Measurements from ENCODE around the gene CCDC170. TPM values are rescaled to one million over a fixed set of nuclear protein-coding genes. Genes with fewer than 3 reads are reported as not detected.

Gene CCDC170
- total RNA-seq, 1 donor from 2014 or later, result 0.07 TPM

DNA sequence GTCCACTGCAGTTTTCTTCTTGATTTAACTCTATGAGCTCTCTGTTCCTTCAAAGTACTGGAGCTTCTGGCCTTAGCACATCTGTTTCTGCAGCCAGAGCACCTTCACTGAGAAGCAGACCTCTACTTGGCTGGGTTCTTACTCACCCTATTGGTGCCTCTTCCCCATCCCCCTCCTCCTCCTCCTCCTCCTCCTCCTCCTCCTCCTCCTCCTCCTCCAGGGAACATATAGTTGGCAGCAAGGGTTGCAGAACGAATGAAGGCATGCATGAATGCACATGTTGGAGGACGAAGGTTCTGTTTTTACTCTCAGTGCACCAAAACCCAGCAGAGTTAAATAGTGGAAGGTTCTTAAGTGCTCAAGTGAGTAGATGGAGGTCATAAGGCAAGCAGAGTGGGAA, 172.7 kb downstream of the CCDC170 start:
- H3K36me3 ChIP-seq, result no peaks in the 10 kb centered on the region

DNA sequence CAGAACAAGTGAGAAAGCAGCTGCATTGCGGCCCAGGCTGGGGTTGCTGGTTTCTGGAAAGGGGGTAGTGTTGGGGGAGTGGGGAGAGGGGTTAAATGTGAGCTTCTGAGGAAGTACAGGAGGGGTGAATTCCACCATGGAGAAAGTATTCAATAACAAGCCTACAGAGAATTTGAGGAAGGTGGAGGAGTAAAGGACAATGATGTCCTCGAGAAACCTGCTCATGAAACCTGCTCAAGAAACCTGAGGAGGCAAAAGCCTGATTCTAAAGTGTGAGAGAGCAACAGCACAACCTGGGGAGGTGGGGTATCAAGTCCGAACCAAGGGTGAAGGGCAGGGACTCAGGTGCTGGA, 175.4 kb downstream of the CCDC170 start:
- Histone ChIP-seq H3K4me3 (no peak overlapping the region), H3K27ac (no peak overlapping the region), H3K9me3 (ENCODE audit: low read depth) (no peaks in the 10 kb centered on the region), H3K4me2 (no peak overlapping the region), H3K9ac (no peak overlapping the region), H3K27me3 (no peaks in the 10 kb centered on the region), H3K79me2 (ENCODE audit: low read depth) (no peaks in the 10 kb centered on the region), H2AFZ (replicated peaks) (no peak overlapping the region), H4K20me1 (ENCODE audit: low read depth) (no peaks in the 10 kb centered on the region), H3K36me3 (no peaks in the 10 kb centered on the region), H3K4me1 (no peaks in the 10 kb centered on the region), H3F3A (ENCODE audit: low read depth) (no peaks in the 10 kb centered on the region)
- Mint-ChIP-seq H3K4me3 (no peak overlapping the region), H3K9me3 (peaks cover 4% of the 10 kb centered on the region), H3K27me3 (ENCODE audit: insufficient read depth, low read depth) (peaks cover 6% of the 10 kb centered on the region), H3K36me3 (no peaks in the 10 kb centered on the region), H3K4me1 (no peaks in the 10 kb centered on the region), H3K27ac (no peak overlapping the region)
- no peak for DNase-seq (ENCODE audit: low spot score)
- no peak for TF ChIP-seq EZH2phosphoT487 (IDR thresholded peaks at IDR 0.05)
- TF ChIP-seq, protein P1, sequence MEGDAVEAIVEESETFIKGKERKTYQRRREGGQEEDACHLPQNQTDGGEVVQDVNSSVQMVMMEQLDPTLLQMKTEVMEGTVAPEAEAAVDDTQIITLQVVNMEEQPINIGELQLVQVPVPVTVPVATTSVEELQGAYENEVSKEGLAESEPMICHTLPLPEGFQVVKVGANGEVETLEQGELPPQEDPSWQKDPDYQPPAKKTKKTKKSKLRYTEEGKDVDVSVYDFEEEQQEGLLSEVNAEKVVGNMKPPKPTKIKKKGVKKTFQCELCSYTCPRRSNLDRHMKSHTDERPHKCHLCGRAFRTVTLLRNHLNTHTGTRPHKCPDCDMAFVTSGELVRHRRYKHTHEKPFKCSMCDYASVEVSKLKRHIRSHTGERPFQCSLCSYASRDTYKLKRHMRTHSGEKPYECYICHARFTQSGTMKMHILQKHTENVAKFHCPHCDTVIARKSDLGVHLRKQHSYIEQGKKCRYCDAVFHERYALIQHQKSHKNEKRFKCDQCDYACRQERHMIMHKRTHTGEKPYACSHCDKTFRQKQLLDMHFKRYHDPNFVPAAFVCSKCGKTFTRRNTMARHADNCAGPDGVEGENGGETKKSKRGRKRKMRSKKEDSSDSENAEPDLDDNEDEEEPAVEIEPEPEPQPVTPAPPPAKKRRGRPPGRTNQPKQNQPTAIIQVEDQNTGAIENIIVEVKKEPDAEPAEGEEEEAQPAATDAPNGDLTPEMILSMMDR (IDR thresholded peaks at IDR 0.05), result no peak
- TF ChIP-seq EZH2 (IDR thresholded peaks at IDR 0.05), result no peak

More for the DNA sequence above, 172.7 kb downstream of the CCDC170 start:
- H3K4me1 Mint-ChIP-seq, result no peaks in the 10 kb centered on the region
- H3K4me3 ChIP-seq, result no peak overlapping the region
- H3K4me1 ChIP-seq, result peaks cover 4% of the 10 kb centered on the region
- H3K4me2 ChIP-seq, result no peak overlapping the region
- H3K27ac Mint-ChIP-seq, result no peak overlapping the region
- no peaks in the 10 kb centered on the region for H3K27me3 ChIP-seq
- peaks cover 4% of the 10 kb centered on the region for H3K9me3 Mint-ChIP-seq
- H3K9ac ChIP-seq, result no peak overlapping the region
- no peak overlapping the region for H3K4me3 Mint-ChIP-seq
- no peaks in the 10 kb centered on the region for H3F3A ChIP-seq (ENCODE audit: low read depth)
- H3K9me3 ChIP-seq (ENCODE audit: low read depth), result no peaks in the 10 kb centered on the region
- H3K27me3 Mint-ChIP-seq (ENCODE audit: insufficient read depth, low read depth), result peaks cover 6% of the 10 kb centered on the region
- TF ChIP-seq EZH2phosphoT487 (IDR thresholded peaks at IDR 0.05), result no peak
- no peak for TF ChIP-seq EZH2 (IDR thresholded peaks at IDR 0.05)
- TF ChIP-seq, protein P1 (IDR thresholded peaks at IDR 0.05), result no peak
- H3K79me2 ChIP-seq (ENCODE audit: low read depth), result no peaks in the 10 kb centered on the region
- H3K27ac ChIP-seq, result no peak overlapping the region
- no peak for DNase-seq (ENCODE audit: low spot score)
- H4K20me1 ChIP-seq (ENCODE audit: low read depth), result no peaks in the 10 kb centered on the region
- H3K36me3 Mint-ChIP-seq, result no peaks in the 10 kb centered on the region
- H2AFZ ChIP-seq (replicated peaks), result no peak overlapping the region

DNA sequence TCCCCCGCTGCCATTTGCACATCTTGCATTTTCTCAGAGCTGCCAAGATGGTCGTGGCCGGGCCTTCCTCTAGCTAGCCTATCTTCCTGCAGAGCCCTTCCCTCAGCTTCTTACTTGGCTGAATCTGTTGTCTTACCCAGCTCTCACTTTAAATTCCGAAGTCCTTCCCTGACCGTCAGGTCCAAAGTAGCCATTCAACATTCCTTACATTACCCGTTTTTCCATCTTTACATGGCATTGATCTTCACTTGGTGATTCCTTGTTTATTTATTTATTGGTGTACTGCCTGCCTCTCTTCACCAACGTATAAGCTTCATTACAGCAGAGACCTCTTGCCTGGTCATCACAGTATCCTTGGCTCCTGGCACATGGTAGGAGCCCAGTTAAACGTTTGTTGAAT, 176.3 kb downstream of the CCDC170 start:
- Histone ChIP-seq H3K9me3 (ENCODE audit: low read depth) (no peaks in the 10 kb centered on the region), H2AFZ (replicated peaks) (no peak overlapping the region), H3F3A (ENCODE audit: low read depth) (no peaks in the 10 kb centered on the region), H4K20me1 (ENCODE audit: low read depth) (no peaks in the 10 kb centered on the region), H3K36me3 (no peaks in the 10 kb centered on the region), H3K9ac (no peak overlapping the region), H3K4me1 (no peaks in the 10 kb centered on the region), H3K4me3 (no peak overlapping the region), H3K79me2 (ENCODE audit: low read depth) (no peaks in the 10 kb centered on the region), H3K27me3 (no peaks in the 10 kb centered on the region), H3K27ac (no peak overlapping the region), H3K4me2 (no peak overlapping the region)
- no peak for TF ChIP-seq EZH2 (IDR thresholded peaks at IDR 0.05)
- TF ChIP-seq, protein P1 (IDR thresholded peaks at IDR 0.05), result no peak
- TF ChIP-seq EZH2phosphoT487 (IDR thresholded peaks at IDR 0.05), result no peak
- Mint-ChIP-seq H3K27ac (no peak overlapping the region), H3K36me3 (no peaks in the 10 kb centered on the region), H3K4me1 (no peaks in the 10 kb centered on the region), H3K4me3 (no peak overlapping the region), H3K9me3 (peaks cover 4% of the 10 kb centered on the region), H3K27me3 (ENCODE audit: insufficient read depth, low read depth) (peaks cover 6% of the 10 kb centered on the region)
- DNase-seq (ENCODE audit: low spot score), result no peak

Small RNA genes within 50 kb of the gene (small RNA-seq; reads per million reads assigned to genes)
- not detected for gene RNU6-813P

Other genes starting within 250 kb of the CCDC170 start
- 8.4 and 11.6 TPM in 2 replicates for gene ZBTB2, start 102.5 kb upstream of the CCDC170 start, total RNA-seq (ENCODE audit: low replicate concordance)
- 32.1 and 44.0 TPM in 2 replicates for gene RMND1, start 41.9 kb upstream of the CCDC170 start, total RNA-seq (ENCODE audit: low replicate concordance)

Measured in neural progenitor cell (in vitro differentiated cells).